ENCODE data around the gene SLC25A33.
A peak's percentile ranks its signal among the peaks of the same experiment; 100 is the strongest.
"Not testable (repeated sequence)": the region's sequence is repeated elsewhere in the genome, so short reads cannot be mapped to it uniquely, and the experiment has no call there.

The SLC25A33 gene

GRCh38 chr1:9558271-9558945, 19.1 kb downstream of the SLC25A33 start:
- Mint-ChIP-seq H3K4me3 (no peak overlapping the region), H3K36me3 (ENCODE audit: low read depth) (peaks cover 50% of the 10 kb centered on the region), H3K4me1 (ENCODE audit: low read depth) (peaks cover 37% of the 10 kb centered on the region), H3K9me3 (no peaks in the 10 kb centered on the region), H3K27ac (no peak overlapping the region), H3K27me3 (no peaks in the 10 kb centered on the region)

- H3K4me1 Mint-ChIP-seq (ENCODE audit: low read depth) = peaks cover 37% of the 10 kb centered on the region
- peaks cover 50% of the 10 kb centered on the region for H3K36me3 Mint-ChIP-seq (ENCODE audit: low read depth)
- no peak overlapping the region for H3K27ac Mint-ChIP-seq
- H3K9me3 Mint-ChIP-seq = no peaks in the 10 kb centered on the region
- no peak overlapping the region for H3K4me3 Mint-ChIP-seq
- H3K27me3 Mint-ChIP-seq = no peaks in the 10 kb centered on the region
Measured at GRCh38 chr1:9558946-9559545, 19.8 kb downstream of the SLC25A33 start.

- H3K4me1 Mint-ChIP-seq (ENCODE audit: low read depth) = peaks cover 37% of the 10 kb centered on the region
- H3K27me3 Mint-ChIP-seq = no peaks in the 10 kb centered on the region
- no peak overlapping the region for H3K4me3 Mint-ChIP-seq
- no peaks in the 10 kb centered on the region for H3K9me3 Mint-ChIP-seq
- peaks cover 54% of the 10 kb centered on the region for H3K36me3 Mint-ChIP-seq (ENCODE audit: low read depth)
- no peak overlapping the region for H3K27ac Mint-ChIP-seq
Measured at GRCh38 chr1:9559673-9560072, 20.4 kb downstream of the SLC25A33 start.

- H3K36me3 Mint-ChIP-seq (ENCODE audit: low read depth) = peaks cover 57% of the 10 kb centered on the region
- H3K27ac Mint-ChIP-seq = not testable (repeated sequence)
Measured at GRCh38 chr1:9560090-9560489, 20.8 kb downstream of the SLC25A33 start.

GRCh38 chr1:9561429-9561828, 22.2 kb downstream of the SLC25A33 start:
- Mint-ChIP-seq H3K27ac (no peak overlapping the region), H3K36me3 (ENCODE audit: low read depth) (peaks cover 51% of the 10 kb centered on the region), H3K4me3 (no peak overlapping the region), H3K9me3 (no peaks in the 10 kb centered on the region), H3K4me1 (ENCODE audit: low read depth) (peaks cover 34% of the 10 kb centered on the region), H3K27me3 (no peaks in the 10 kb centered on the region)

More at GRCh38 chr1:9560090-9560489, 20.8 kb downstream of the SLC25A33 start:
- H3K9me3 Mint-ChIP-seq, H3K4me3 Mint-ChIP-seq, H3K27me3 Mint-ChIP-seq: not testable (repeated sequence)
- H3K4me1 Mint-ChIP-seq (ENCODE audit: low read depth) = peaks cover 37% of the 10 kb centered on the region

- H3K4me3 Mint-ChIP-seq = no peak overlapping the region
- H3K4me1 Mint-ChIP-seq (ENCODE audit: low read depth) = no peaks in the 10 kb centered on the region
- no peaks in the 10 kb centered on the region for H3K9me3 Mint-ChIP-seq
- no peak overlapping the region for H3K27ac Mint-ChIP-seq
- H3K27me3 Mint-ChIP-seq = no peaks in the 10 kb centered on the region
- peaks cover 52% of the 10 kb centered on the region for H3K36me3 Mint-ChIP-seq (ENCODE audit: low read depth)
Measured at GRCh38 chr1:9569267-9569666, 30.0 kb downstream of the SLC25A33 start.

GRCh38 chr1:9570886-9571529, 31.7 kb downstream of the SLC25A33 start:
- not testable (repeated sequence) for H3K9me3 Mint-ChIP-seq; H3K4me1 Mint-ChIP-seq (ENCODE audit: low read depth); H3K27me3 Mint-ChIP-seq; H3K27ac Mint-ChIP-seq; H3K4me3 Mint-ChIP-seq
- H3K36me3 Mint-ChIP-seq (ENCODE audit: low read depth) = peaks cover 49% of the 10 kb centered on the region

GRCh38 chr1:9573723-9574122, 34.5 kb downstream of the SLC25A33 start:
- H3K9me3 Mint-ChIP-seq = no peaks in the 10 kb centered on the region
- H3K27ac Mint-ChIP-seq = no peak overlapping the region
- no peak overlapping the region for H3K4me3 Mint-ChIP-seq
- H3K4me1 Mint-ChIP-seq (ENCODE audit: low read depth) = no peaks in the 10 kb centered on the region
- peaks cover 53% of the 10 kb centered on the region for H3K36me3 Mint-ChIP-seq (ENCODE audit: low read depth)
- no peaks in the 10 kb centered on the region for H3K27me3 Mint-ChIP-seq

- Mint-ChIP-seq H3K9me3 (no peaks in the 10 kb centered on the region), H3K27ac (no peak overlapping the region), H3K4me3 (no peak overlapping the region), H3K27me3 (no peaks in the 10 kb centered on the region), H3K4me1 (ENCODE audit: low read depth) (no peaks in the 10 kb centered on the region), H3K36me3 (ENCODE audit: low read depth) (peaks cover 53% of the 10 kb centered on the region)
Measured at GRCh38 chr1:9575486-9575885, 36.2 kb downstream of the SLC25A33 start.

GRCh38 chr1:9576903-9577302, 37.6 kb downstream of the SLC25A33 start:
- H3K9me3 Mint-ChIP-seq = no peaks in the 10 kb centered on the region
- H3K27ac Mint-ChIP-seq = no peak overlapping the region
- H3K4me1 Mint-ChIP-seq (ENCODE audit: low read depth) = no peaks in the 10 kb centered on the region
- no peak overlapping the region for H3K4me3 Mint-ChIP-seq
- H3K36me3 Mint-ChIP-seq (ENCODE audit: low read depth) = peaks cover 52% of the 10 kb centered on the region
- H3K27me3 Mint-ChIP-seq = no peaks in the 10 kb centered on the region

GRCh38 chr1:9577423-9577822, 38.2 kb downstream of the SLC25A33 start:
- peaks cover 56% of the 10 kb centered on the region for H3K36me3 Mint-ChIP-seq (ENCODE audit: low read depth)
- no peaks in the 10 kb centered on the region for H3K4me1 Mint-ChIP-seq (ENCODE audit: low read depth)
- no peaks in the 10 kb centered on the region for H3K27me3 Mint-ChIP-seq
- H3K9me3 Mint-ChIP-seq = no peaks in the 10 kb centered on the region
- H3K27ac Mint-ChIP-seq = no peak overlapping the region
- no peak overlapping the region for H3K4me3 Mint-ChIP-seq

- H3K27me3 Mint-ChIP-seq = no peaks in the 10 kb centered on the region
- no peak overlapping the region for H3K4me3 Mint-ChIP-seq
- H3K27ac Mint-ChIP-seq = no peak overlapping the region
- no peaks in the 10 kb centered on the region for H3K9me3 Mint-ChIP-seq
- H3K4me1 Mint-ChIP-seq (ENCODE audit: low read depth) = no peaks in the 10 kb centered on the region
- peaks cover 56% of the 10 kb centered on the region for H3K36me3 Mint-ChIP-seq (ENCODE audit: low read depth)
Measured at GRCh38 chr1:9580942-9581341, 41.7 kb downstream of the SLC25A33 start.

- H3K9me3 Mint-ChIP-seq = no peaks in the 10 kb centered on the region
- H3K4me1 Mint-ChIP-seq (ENCODE audit: low read depth) = peaks cover 19% of the 10 kb centered on the region
- no peak overlapping the region for H3K27ac Mint-ChIP-seq
- H3K27me3 Mint-ChIP-seq = no peaks in the 10 kb centered on the region
- no peak overlapping the region for H3K4me3 Mint-ChIP-seq
- peaks cover 25% of the 10 kb centered on the region for H3K36me3 Mint-ChIP-seq (ENCODE audit: low read depth)
Measured at GRCh38 chr1:9586147-9586766, 47.0 kb downstream of the SLC25A33 start.

GRCh38 chr1:9588551-9589143, 49.4 kb downstream of the SLC25A33 start, which contains the start of gene TMEM201:
TMEM201 (plus strand) TSS chr1:9588911; CDS start chr1:9588931, 20 bp downstream.
- H3K4me1 Mint-ChIP-seq (ENCODE audit: low read depth) = peaks cover 36% of the 10 kb centered on the region
- H3K27ac Mint-ChIP-seq = peak within 1 kb of the TSS; percentile 45
- H3K27me3 Mint-ChIP-seq = no peaks in the 10 kb centered on the region
- H3K36me3 Mint-ChIP-seq (ENCODE audit: low read depth) = peaks cover 10% of the 10 kb centered on the region
- H3K4me3 Mint-ChIP-seq = peak within 1 kb of the TSS; percentile 86
- no peaks in the 10 kb centered on the region for H3K9me3 Mint-ChIP-seq
